ENCODE measurements around the gene C16orf95.

GRCh38 chr16:87351320-87351698 lies 34.1 kb upstream of the C16orf95 start:
- no peak for TF ChIP-seq POLR2A (IDR thresholded peaks at IDR 0.05)
- TF ChIP-seq CTCF (IDR thresholded peaks at IDR 0.05): no peak
